ENCODE measurements around the gene RNASE12.

DNA sequence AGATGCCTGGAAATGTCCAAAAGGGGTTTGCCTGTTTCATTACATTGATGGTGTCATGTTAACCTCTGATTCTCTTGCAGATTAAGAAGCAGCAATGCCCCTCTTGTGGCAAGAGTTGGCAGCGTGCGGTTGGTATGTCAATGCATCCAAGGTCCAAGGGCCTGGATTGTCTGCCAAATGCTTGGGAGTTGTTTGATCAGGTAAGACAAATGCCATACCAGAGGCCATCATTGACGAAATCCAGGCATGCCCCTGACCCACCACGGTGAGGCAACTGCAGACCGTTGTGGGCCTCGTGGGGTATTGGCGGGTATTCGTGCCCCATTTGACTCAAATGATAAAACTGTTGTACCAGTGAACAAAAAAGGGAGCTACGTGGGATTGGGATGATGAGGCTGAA is 11.4 kb upstream of the RNASE12 start:
- TF ChIP-seq, protein P1, sequence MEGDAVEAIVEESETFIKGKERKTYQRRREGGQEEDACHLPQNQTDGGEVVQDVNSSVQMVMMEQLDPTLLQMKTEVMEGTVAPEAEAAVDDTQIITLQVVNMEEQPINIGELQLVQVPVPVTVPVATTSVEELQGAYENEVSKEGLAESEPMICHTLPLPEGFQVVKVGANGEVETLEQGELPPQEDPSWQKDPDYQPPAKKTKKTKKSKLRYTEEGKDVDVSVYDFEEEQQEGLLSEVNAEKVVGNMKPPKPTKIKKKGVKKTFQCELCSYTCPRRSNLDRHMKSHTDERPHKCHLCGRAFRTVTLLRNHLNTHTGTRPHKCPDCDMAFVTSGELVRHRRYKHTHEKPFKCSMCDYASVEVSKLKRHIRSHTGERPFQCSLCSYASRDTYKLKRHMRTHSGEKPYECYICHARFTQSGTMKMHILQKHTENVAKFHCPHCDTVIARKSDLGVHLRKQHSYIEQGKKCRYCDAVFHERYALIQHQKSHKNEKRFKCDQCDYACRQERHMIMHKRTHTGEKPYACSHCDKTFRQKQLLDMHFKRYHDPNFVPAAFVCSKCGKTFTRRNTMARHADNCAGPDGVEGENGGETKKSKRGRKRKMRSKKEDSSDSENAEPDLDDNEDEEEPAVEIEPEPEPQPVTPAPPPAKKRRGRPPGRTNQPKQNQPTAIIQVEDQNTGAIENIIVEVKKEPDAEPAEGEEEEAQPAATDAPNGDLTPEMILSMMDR (IDR thresholded peaks at IDR 0.05): no peak
- no peak for TF ChIP-seq POLR2A (IDR thresholded peaks at IDR 0.05)
- TF ChIP-seq EP300 (IDR thresholded peaks at IDR 0.05): no peak
